A673 (cell line): ENCODE measurements around the gene FGGY. TPM values are rescaled to one million over a fixed set of nuclear protein-coding genes. Genes with fewer than 3 reads are reported as not detected.

Source experiments
- BruUV-seq: library from RNA; stranded (reverse); fragments of 400-500 nt; replicated peaks from 2 replicates; lab custom pipeline; 2021; lab: Mats Ljungman, UMichigan
- CTCF ChIA-PET: fragments of 300-600 bp; sonication (Branson Sonifier 250); formaldehyde crosslinking; loops from one replicate; lab custom pipeline; 2022; ENCODE audit warnings: antibody characterized with exemption; lab: Charles Lee
- POLR2A ChIA-PET: fragments of 300-600 bp; sonication (Branson Sonifier 250); formaldehyde crosslinking; loops from one replicate; lab custom pipeline; 2022; ENCODE audit warnings: antibody characterized with exemption; ENCODE audit not compliant: low non-redundant PET; lab: Charles Lee
- DNase-seq: peaks from one replicate; pipeline ENCODE4 v3.0.0-alpha.2; 2015; ENCODE audit warnings: low spot score
- H3K27ac ChIP-seq: fragments of 200-600 bp; sonication (generic); 2 replicates; pipeline ENCODE4 v1.5.1; 2016; ENCODE audit warnings: mixed run types, low read depth, mild to moderate bottlenecking, mixed read lengths, antibody characterized with exemption, low read length; ENCODE audit not compliant: poor library complexity, severe bottlenecking
- H3K27me3 ChIP-seq: fragments of 200-600 bp; sonication (generic); replicated peaks from 2 replicates; pipeline ENCODE4 v1.6.1; 2017; ENCODE audit warnings: mixed run types, low read depth, mild to moderate bottlenecking, mixed read lengths, antibody characterized with exemption, low read length; ENCODE audit not compliant: insufficient read depth, poor library complexity
- H3K36me3 ChIP-seq: fragments of 200-600 bp; sonication (generic); 2 replicates; pipeline ENCODE4 v1.6.1; 2016; ENCODE audit warnings: mixed run types, mild to moderate bottlenecking, mixed read lengths, antibody characterized with exemption, low read length; ENCODE audit not compliant: insufficient read depth, poor library complexity, severe bottlenecking
- H3K4me1 ChIP-seq: fragments of 200-600 bp; sonication (generic); 2 replicates; pipeline ENCODE4 v1.6.1; 2017; ENCODE audit warnings: mixed run types, mild to moderate bottlenecking, mixed read lengths, antibody characterized with exemption, low read length; ENCODE audit not compliant: insufficient read depth, poor library complexity, severe bottlenecking
- H3K4me3 ChIP-seq: fragments of 200-600 bp; sonication (generic); 2 replicates; pipeline ENCODE4 v1.5.1; 2016; ENCODE audit warnings: low read depth, mixed run types, mild to moderate bottlenecking, mixed read lengths, low read length; ENCODE audit not compliant: poor library complexity, severe bottlenecking
- H3K9me3 ChIP-seq: fragments of 200-600 bp; sonication (generic); 2 replicates; pipeline ENCODE4 v1.6.1; 2016; ENCODE audit warnings: mixed run types, low read depth, mild to moderate bottlenecking, mixed read lengths, antibody characterized with exemption, low read length; ENCODE audit not compliant: poor library complexity, severe bottlenecking
- CTCF ChIP-seq: fragments of 300-800, 200-600 bp; sonication (generic); conservative IDR thresholded peaks from 2 replicates; pipeline ENCODE4 v1.5.1; 2017; ENCODE audit warnings: low read depth, mild to moderate bottlenecking, antibody characterized with exemption, low read length, moderate library complexity, mixed read lengths
- EZH2 ChIP-seq: fragments of 200-600 bp; sonication (generic); IDR thresholded peaks from 2 replicates; pipeline ENCODE4 v1.6.1; 2017; ENCODE audit warnings: borderline replicate concordance, low read depth, mild to moderate bottlenecking, mixed read lengths, antibody characterized with exemption, low read length; ENCODE audit not compliant: poor library complexity, severe bottlenecking
- intact Hi-C: fragments of 100-400 bp; cut with micrococcal nuclease; formaldehyde crosslinking; loops from one replicate; pipeline ENCODE4 v1.10.0; 2022; ENCODE audit not compliant: unreplicated experiment
- total RNA-seq: library from RNA; stranded (reverse); gene quantifications from 2 replicates; pipeline ENCODE4 v1.2.3, GENCODE V29; 2021

The FGGY gene
- total RNA-seq, 1 experiment from 2014 or later, result 2.6 TPM

GRCh38 chr1:59593798-59594790 is 297.2 kb downstream of the FGGY start:
- POLR2A ChIA-PET, result no interaction called here
- CTCF ChIA-PET, result no interaction called here
- TF ChIP-seq CTCF, result no peak
- TF ChIP-seq EZH2, result no peak
- Histone ChIP-seq H3K27ac (no peak overlapping the region), H3K36me3 (no peaks in the 10 kb centered on the region), H3K4me3 (no peak overlapping the region), H3K27me3 (no peaks in the 10 kb centered on the region), H3K4me1 (no peaks in the 10 kb centered on the region), H3K9me3 (no peaks in the 10 kb centered on the region)
- intact Hi-C loops, result no loop called here
- DNase-seq, result no peak
- no TSS peak for BruUV-seq

- Histone ChIP-seq H3K36me3 (no peaks in the 10 kb centered on the region), H3K4me1 (no peaks in the 10 kb centered on the region), H3K27me3 (no peaks in the 10 kb centered on the region), H3K27ac (no peak overlapping the region), H3K4me3 (no peak overlapping the region), H3K9me3 (no peaks in the 10 kb centered on the region)
- ChIA-PET POLR2A (no interaction called here), CTCF (no interaction called here)
- intact Hi-C loops, result no loop called here
- DNase-seq, result no peak
- no peak for TF ChIP-seq CTCF
- no peak for TF ChIP-seq EZH2
- no TSS peak for BruUV-seq
These were observed 298.9 kb downstream of the FGGY start for GRCh38 chr1:59595774-59596173.

GRCh38 chr1:59596432-59596831 is 299.5 kb downstream of the FGGY start:
- no TSS peak for BruUV-seq
- Histone ChIP-seq H3K36me3 (no peaks in the 10 kb centered on the region), H3K27me3 (no peaks in the 10 kb centered on the region), H3K4me1 (no peaks in the 10 kb centered on the region), H3K27ac (no peak overlapping the region), H3K4me3 (no peak overlapping the region), H3K9me3 (no peaks in the 10 kb centered on the region)
- CTCF ChIA-PET, result no interaction called here
- TF ChIP-seq EZH2, result no peak
- TF ChIP-seq CTCF, result no peak
- intact Hi-C loops, result no loop called here
- POLR2A ChIA-PET, result no interaction called here
- DNase-seq, result no peak
